HG03520 (cell line): ENCODE data around the gene VAT1L.

Source experiments
- ATAC-seq: cut with Tn5 transposase; IDR thresholded peaks from one replicate; pipeline ENCODE4 v1.9.1; 2021; ENCODE audit warnings: mild to moderate bottlenecking, moderate library complexity; ENCODE audit not compliant: unreplicated experiment

The VAT1L gene

DNA sequence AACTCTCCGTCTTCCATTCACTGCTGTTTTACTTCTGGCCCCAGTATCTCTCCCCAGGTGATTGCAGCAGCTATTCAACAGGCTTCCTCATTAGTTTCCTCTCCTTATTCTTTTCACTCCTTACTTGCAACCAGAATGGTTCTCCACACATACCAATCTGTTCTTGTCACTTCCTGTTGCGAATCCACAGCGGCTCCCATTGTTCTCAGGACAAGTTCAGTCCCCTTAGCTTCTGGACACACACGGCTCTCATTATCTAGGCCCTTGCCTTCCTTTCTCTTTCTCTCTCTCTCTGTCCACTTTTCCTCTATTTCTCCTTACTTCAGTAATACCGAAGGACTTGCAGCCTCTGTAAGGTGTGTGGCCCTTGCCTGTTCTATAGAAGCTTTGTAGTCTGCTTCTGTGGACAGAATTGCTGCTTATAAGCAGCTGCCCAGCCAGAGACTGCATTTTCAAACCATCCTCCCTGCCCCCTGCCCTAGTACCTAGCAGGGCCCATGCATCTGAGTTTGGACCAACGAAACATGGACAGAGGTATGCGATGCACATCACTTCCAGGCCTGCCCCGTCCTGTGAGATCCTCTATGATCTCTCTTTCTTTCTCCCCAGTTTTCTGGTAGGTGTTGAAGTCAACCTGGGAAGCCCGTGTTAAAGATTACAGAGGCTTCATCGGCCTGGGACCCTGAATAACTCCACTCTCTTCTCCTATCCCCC lies 45.7 kb downstream of the VAT1L start:
- ATAC-seq: no peak

- ATAC-seq: no peak
Observed at GRCh38 chr16:77834635-77835540, 46.5 kb downstream of the VAT1L start.

DNA sequence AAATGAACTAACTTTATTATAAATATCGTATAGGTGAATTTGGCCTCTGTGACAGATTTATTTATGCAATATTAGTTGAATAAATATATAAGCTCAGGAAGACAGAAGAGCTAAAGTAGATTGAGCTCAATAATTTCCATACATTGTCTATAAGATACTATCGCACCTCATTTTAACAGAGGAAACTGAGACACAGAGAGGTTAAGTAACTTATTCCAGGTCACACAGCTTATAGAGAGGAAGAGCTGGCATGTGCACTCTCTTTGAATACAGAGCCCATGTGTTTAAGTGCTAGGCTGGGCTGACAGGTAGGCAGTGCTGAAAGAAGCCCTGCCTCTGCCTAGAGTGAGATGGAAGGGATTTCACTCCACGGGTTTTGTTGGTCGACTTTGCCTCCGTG lies 48.4 kb downstream of the VAT1L start:
- ATAC-seq: no peak

DNA sequence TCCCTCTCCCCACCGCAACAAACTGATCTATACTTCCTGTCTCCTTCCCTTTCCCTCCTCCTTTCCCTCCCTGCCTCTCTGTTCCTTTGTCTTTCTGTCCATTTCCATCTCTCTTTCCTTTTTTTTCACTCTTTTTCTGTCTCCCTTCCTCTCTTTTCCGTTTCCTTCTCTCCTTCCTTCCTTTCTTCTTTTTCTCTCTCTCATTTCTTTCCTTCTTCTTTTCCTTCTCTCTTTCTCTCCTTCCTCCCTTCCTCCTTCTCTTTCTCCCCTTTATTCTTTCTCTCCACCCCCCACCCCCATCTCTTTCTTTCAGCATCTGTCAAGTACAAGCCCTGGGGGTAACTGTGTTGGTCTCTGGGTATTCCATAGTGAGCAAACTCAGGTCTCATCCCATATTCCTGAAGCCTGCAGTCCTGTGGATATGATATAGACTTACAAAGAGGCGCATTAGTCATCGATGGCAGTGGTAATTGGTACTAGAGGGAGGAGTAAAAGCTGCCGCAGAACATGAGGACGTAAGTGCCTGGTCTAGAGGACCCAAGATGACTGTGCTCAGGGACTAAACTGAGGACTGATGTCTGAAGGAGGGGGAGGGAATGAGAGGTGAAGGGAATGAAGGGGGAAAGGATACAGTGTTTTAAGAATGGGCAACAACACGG lies 50.4 kb downstream of the VAT1L start:
- no peak for ATAC-seq

GRCh38 chr16:77840093-77840492 lies 51.7 kb downstream of the VAT1L start:
- no peak for ATAC-seq

DNA sequence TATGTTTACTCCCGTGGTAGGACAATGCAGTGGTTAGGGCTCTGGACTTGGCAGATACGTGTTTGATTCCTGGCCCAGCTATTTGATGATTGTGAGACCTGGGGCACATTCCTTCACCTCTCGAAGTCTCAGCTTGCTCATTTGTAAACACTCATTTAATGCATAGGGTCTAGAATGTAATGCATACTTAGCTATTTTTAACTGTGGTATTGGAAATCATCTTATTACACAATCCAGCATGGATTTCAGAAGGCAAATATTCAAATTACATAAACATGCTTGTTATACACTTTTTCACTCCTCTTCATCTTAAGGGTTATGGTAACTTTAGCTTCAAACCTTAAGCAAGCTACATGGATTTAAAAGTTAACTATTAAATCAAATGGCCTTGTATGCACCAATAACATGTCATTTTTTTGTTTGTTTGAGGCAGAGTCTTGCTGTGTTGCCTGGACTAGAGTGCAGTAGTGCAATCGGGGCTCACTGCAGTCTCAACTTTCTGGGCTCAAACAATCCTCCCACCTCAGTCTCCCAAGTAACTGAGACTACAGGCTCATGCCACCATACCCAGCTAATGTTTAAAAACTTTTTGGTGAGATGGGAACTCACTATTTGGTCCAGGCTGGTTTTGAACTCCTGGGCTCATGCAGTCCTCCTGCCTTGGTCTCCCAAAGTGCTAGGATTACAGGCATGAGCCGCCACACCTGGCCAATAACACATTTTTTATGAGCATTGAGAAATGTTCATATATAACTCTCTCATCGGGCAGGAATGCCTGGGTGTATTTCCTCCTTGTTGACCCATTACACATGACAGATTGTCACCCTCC lies 52.5 kb downstream of the VAT1L start:
- ATAC-seq: no peak

- no peak for ATAC-seq
Observed at GRCh38 chr16:77841502-77841763, 53.1 kb downstream of the VAT1L start.

- no peak for ATAC-seq
Observed at GRCh38 chr16:77842468-77842867, 54.1 kb downstream of the VAT1L start.

GRCh38 chr16:77843405-77843804 lies 55.0 kb downstream of the VAT1L start:
- no peak for ATAC-seq

DNA sequence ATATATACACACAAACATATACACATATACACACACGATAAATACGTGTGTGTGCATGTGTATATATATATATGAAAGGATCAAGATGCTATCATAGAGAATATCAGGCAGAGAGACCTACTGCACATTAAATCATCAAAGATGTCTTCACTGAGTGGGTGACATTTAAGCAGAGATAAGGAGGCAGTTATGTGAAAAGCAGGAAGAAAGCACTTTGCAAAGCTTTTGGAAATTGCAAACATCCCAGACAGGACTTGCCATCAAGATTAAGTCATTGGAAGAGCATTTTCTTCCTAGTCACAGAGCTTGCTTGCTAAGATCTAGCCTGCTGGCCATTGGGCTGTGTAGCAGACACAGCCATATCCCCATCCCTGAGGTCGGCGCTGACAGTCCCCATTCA lies 56.4 kb downstream of the VAT1L start:
- ATAC-seq: no peak

- ATAC-seq: no peak
Observed at GRCh38 chr16:77849646-77850258, 61.4 kb downstream of the VAT1L start.

DNA sequence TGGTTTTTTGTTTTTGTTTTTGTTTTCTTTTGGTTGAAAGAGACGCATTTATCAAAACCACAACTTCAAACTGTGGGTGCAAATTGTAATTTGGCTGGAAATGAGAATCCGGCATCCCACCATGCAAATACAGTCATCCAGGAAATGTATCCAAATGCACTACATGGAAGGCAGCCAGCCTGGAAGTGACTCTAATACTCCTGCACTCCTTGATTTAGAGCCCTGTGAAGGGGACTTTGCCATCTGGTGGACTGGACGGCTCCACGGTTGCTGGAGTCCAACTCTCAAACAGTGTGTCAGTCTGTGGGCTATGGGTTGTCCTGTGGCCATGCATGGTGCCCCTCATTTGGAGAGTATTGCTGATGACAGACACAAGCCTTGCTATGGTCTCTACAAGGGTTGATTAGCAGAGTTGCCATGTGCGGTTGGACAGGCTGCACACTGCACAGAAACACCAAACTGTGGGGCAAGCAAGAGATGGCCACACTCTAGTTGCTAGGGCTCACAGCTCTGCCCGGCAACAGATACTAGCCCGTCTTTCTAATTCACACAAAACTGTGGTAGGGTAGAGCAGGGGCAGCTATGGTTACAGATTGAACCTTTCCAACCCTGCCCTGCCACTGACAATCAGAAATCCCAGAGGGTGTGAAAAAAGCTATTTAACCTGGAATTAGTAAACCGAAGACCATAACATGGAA lies 62.4 kb downstream of the VAT1L start:
- no peak for ATAC-seq

DNA sequence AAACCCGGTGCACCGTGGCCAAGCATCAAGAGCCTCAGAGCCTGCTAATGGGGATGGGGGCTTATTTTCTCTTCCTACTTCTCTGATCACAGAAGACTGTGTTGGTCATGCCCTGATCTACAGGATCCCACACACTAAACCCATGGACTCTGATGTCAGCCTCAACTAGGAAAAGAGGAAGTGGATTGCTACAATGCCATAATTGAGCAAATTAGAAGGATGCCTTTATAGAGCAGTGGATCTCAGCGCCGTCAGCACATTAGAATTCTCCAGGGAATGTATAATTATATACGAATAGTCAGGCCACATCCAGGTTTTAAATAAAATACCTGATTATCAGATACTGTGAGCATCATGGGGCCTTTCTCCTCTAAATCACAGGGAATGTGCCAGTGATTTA lies 64.8 kb downstream of the VAT1L start:
- ATAC-seq: no peak

GRCh38 chr16:77856438-77857160 lies 68.2 kb downstream of the VAT1L start:
- ATAC-seq: no peak

- no peak for ATAC-seq
Observed at GRCh38 chr16:77858060-77858459, 69.7 kb downstream of the VAT1L start.

- no peak for ATAC-seq
Observed at GRCh38 chr16:77859493-77860232, 71.3 kb downstream of the VAT1L start.

DNA sequence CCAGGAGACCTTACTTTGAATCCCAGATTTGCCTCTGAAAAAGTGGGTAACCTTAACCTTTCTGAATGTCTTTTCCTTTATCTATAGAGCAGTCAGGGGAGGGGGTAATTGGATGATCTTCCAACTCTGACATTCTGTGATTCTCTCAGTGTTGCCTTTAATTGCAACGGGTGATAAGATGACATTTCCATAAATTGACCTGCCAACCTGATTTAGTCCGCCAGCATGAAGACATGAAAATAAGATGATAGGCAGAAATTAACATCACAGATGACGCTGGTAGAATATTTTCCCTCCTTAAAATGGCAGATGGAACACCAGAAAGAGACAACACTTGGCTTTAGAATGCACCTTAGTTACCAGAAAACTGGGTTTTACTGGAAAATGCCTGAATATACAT lies 72.6 kb downstream of the VAT1L start:
- ATAC-seq: no peak

DNA sequence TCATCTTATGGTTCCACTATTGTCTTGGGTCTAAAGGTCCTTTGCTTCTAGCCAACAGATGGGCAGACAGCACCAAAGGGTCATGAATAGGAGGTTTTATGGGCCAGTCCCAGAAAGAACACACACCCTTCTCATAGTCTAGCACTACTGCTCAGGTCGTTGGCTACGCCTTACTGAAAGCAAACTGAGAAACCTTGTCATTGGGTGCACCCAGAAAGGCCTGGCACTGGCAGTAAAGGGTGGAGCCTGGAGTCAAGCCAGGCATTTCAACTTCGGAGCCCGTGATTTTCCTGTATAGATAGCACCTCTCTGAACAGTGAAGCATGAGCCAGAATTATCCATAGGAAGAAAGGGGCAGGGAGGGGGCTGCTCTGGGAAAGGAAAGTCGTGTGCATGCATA lies 74.9 kb downstream of the VAT1L start:
- no peak for ATAC-seq

DNA sequence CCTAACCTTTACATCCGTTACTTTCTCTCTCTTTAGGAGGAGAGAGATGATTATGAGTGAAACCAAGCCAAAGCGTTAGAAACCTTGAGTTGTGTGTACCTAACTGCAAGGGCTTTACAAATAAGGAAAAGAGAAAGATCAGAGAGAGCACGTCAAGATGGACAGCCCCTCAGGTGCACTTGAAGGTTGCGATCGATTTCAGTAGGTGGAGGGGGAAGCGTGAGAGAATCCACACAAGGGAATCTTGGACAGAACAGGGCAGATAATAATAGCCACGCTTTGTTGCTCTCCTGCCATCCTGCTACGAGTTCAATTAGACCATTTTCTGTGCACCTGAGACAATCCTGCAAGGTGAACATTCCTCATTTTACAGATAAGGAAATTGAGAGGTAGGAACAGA lies 78.4 kb downstream of the VAT1L start:
- no peak for ATAC-seq
